Nephron (organoid): ENCODE results near the gene DUSP19.

ENCODE experiments used
- H3K27ac Mint-ChIP-seq, 3 experiments: 2 replicates each; pipeline ENCODE4 v1.8.0; 2020; ENCODE audit warnings: mixed read lengths in 3 of 3, mild to moderate bottlenecking in 2 of 3, moderate library complexity in 1 of 3
- H3K27me3 Mint-ChIP-seq: 2 replicates; pipeline ENCODE4 v1.8.0; 2021; ENCODE audit warnings: low read depth, mild to moderate bottlenecking, moderate library complexity, mixed read lengths
- H3K36me3 Mint-ChIP-seq: 2 replicates; pipeline ENCODE4 v1.8.0; 2020; ENCODE audit warnings: low read depth, mixed read lengths
- H3K4me1 Mint-ChIP-seq: 2 replicates; pipeline ENCODE4 v1.8.0; 2020; ENCODE audit warnings: mixed read lengths
- H3K4me3 Mint-ChIP-seq, 3 experiments: 2 replicates each; pipeline ENCODE4 v1.8.0; 2020; ENCODE audit warnings: mild to moderate bottlenecking in 3 of 3, mixed read lengths in 3 of 3, moderate library complexity in 2 of 3
- H3K9me3 Mint-ChIP-seq: 2 replicates; pipeline ENCODE4 v1.8.0; 2020; ENCODE audit warnings: mixed read lengths
- TF ChIP-seq, protein P1 (sequence below), 3 experiments: fragments of 200-600 bp; sonication (generic); IDR thresholded peaks; one replicate each; pipeline ENCODE4 v1.5.0; 2021; ENCODE audit warnings: antibody characterized with exemption in 3 of 3; ENCODE audit not compliant: unreplicated experiment in 3 of 3

The DUSP19 gene

GRCh38 chr2:183091318-183091953 is 12.9 kb downstream of the DUSP19 start:
- Mint-ChIP-seq H3K4me3 (no peak overlapping the region), H3K9me3 (no peaks in the 10 kb centered on the region), H3K36me3 (no peaks in the 10 kb centered on the region), H3K27ac (no peak overlapping the region), H3K4me1 (no peaks in the 10 kb centered on the region), H3K27me3 (no peaks in the 10 kb centered on the region)
- TF ChIP-seq, protein P1, sequence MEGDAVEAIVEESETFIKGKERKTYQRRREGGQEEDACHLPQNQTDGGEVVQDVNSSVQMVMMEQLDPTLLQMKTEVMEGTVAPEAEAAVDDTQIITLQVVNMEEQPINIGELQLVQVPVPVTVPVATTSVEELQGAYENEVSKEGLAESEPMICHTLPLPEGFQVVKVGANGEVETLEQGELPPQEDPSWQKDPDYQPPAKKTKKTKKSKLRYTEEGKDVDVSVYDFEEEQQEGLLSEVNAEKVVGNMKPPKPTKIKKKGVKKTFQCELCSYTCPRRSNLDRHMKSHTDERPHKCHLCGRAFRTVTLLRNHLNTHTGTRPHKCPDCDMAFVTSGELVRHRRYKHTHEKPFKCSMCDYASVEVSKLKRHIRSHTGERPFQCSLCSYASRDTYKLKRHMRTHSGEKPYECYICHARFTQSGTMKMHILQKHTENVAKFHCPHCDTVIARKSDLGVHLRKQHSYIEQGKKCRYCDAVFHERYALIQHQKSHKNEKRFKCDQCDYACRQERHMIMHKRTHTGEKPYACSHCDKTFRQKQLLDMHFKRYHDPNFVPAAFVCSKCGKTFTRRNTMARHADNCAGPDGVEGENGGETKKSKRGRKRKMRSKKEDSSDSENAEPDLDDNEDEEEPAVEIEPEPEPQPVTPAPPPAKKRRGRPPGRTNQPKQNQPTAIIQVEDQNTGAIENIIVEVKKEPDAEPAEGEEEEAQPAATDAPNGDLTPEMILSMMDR (IDR thresholded peaks at IDR 0.05; ENCODE audit: unreplicated experiment in 3 of 3) = no peak

DNA sequence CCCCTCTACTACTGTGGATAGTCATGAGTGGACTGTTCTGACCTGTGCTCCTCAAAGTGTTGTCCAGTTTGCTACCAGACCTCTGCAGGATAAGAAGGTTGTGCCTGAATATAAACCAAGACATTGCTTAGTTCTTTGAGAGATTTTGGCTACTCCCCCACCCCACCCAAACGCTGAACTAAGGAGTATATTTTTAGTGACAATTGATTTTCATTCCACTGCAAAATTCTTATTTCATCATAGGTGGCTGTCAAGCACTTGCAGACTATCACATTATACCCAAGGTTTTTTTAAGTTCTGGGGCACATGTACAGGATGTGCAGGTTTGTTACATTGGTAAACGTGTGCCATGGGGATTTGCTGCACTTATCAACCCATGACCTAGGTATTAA is 13.4 kb downstream of the DUSP19 start:
- H3K9me3 Mint-ChIP-seq = no peaks in the 10 kb centered on the region
- H3K36me3 Mint-ChIP-seq = no peaks in the 10 kb centered on the region
- no peaks in the 10 kb centered on the region for H3K4me1 Mint-ChIP-seq
- H3K27me3 Mint-ChIP-seq = no peaks in the 10 kb centered on the region
- TF ChIP-seq, protein P1 (IDR thresholded peaks at IDR 0.05; ENCODE audit: unreplicated experiment in 3 of 3) = no peak
- no peak overlapping the region for H3K4me3 Mint-ChIP-seq
- no peak overlapping the region for H3K27ac Mint-ChIP-seq

GRCh38 chr2:183093857-183094657 is 15.5 kb downstream of the DUSP19 start:
- Mint-ChIP-seq H3K4me1 (no peaks in the 10 kb centered on the region), H3K4me3 (no peak overlapping the region), H3K27me3 (no peaks in the 10 kb centered on the region), H3K27ac (no peak overlapping the region), H3K36me3 (no peaks in the 10 kb centered on the region), H3K9me3 (no peaks in the 10 kb centered on the region)
- TF ChIP-seq, protein P1 (IDR thresholded peaks at IDR 0.05; ENCODE audit: unreplicated experiment in 3 of 3) = no peak

DNA sequence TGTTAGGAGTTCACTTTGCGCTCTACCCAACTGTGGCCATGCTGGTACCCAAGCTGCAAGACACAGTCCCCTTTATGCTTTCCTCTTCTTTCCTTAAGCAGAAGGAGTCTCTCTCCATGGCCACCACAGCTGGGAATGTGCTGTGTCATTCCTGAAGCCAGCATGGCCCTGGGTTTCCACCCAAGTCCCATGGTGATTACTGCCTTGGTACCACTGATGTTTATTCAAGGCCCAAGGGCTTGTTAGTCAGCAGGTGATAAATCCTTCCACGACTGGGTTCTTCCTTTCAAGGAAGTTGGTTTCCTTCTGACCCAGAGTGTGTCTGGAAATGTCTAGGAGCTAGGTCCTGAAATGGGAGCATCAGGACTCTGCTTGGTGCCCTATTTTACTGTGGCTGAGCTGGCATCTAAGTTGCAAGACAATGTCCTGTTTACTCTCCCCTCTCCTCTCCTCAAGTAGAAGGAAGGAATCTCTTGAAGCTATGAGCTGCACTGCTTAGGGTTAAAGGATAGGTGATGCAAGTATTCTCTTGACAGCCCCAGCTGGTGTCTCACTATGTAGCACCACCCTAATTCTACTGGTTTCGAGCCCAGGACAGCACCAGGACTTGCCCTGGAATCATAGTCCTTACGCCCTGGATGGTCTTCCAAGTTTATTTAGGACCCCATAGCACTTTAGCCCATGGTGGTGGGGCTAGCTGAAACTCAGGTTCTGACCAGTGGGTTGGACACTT is 27.0 kb downstream of the DUSP19 start:
- H3K4me1 Mint-ChIP-seq = no peaks in the 10 kb centered on the region
- H3K4me3 Mint-ChIP-seq = no peak overlapping the region
- no peaks in the 10 kb centered on the region for H3K9me3 Mint-ChIP-seq
- TF ChIP-seq, protein P1 (IDR thresholded peaks at IDR 0.05; ENCODE audit: unreplicated experiment in 3 of 3) = no peak
- H3K27me3 Mint-ChIP-seq = no peaks in the 10 kb centered on the region
- H3K27ac Mint-ChIP-seq = no peak overlapping the region
- H3K36me3 Mint-ChIP-seq = no peaks in the 10 kb centered on the region

GRCh38 chr2:183112577-183112976 is 34.0 kb downstream of the DUSP19 start:
- Mint-ChIP-seq H3K9me3 (no peaks in the 10 kb centered on the region), H3K27ac (no peak overlapping the region), H3K27me3 (no peaks in the 10 kb centered on the region), H3K4me1 (no peaks in the 10 kb centered on the region), H3K36me3 (no peaks in the 10 kb centered on the region), H3K4me3 (no peak overlapping the region)
- TF ChIP-seq, protein P1 (IDR thresholded peaks at IDR 0.05; ENCODE audit: unreplicated experiment in 3 of 3) = no peak
